HG03469 (cell line): ENCODE data around the gene AGPAT3.

Source experiments
- ATAC-seq: cut with Tn5 transposase; IDR thresholded peaks from one replicate; pipeline ENCODE4 v1.9.1; 2021; ENCODE audit warnings: mild to moderate bottlenecking, moderate library complexity, moderate number of reproducible peaks; ENCODE audit not compliant: unreplicated experiment

The AGPAT3 gene

DNA sequence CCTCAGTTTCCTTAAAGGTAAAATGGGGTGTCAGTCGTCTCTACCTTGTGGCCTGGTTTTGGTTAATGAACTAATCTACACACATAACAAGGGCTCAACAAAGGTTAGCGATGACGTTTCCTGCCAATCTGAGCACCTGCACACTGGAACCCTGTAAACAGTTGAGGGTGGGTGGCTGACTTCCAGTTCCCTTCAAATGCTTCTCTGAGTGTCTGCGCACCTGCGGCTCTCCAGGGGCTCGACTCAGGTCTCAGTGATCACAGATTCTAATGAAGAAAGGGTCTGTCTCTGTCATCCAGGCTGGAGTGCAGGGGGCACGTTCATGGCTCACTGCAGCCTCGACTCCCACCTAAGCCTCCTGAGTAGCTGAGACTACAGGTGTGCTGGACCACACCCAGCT is 3.3 kb upstream of the AGPAT3 start:
- ATAC-seq, result no peak

DNA sequence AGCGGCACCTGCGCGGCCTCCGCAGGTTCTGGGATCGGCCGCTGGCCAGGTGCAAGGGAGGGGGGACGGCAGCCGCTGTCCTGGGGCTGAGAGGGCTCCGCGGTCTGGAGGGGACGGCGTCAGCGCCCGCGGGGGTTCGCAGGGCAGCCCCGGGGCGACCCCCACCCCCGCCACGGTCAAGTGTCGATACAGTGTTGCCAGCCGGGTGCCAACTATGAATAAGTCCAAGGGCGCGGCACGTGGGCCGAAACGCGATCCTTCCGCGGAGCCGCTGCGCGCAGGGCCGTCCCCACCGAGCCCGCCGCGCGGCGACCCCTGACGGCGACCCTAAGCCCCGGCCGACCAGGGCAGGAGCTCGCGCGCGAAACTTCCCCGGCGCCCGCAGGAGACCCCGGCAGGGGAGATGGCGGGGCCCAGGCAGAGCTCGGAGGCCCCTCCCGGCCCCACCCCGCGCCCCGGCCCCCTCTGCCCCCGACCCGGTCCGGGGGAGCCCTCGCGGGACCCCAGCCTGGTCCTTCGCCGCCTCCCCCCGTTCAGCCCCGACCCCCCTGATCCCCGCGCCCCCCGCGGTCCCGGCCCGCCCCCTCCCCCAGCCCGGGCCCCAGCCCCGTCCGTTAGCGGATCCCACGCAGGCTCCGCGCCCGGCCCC is 586 bp upstream of the AGPAT3 start:
- ATAC-seq, result no peak

- no peak for ATAC-seq
Observed at GRCh38 chr21:43865540-43866259, 677 bp downstream of the AGPAT3 start.

DNA sequence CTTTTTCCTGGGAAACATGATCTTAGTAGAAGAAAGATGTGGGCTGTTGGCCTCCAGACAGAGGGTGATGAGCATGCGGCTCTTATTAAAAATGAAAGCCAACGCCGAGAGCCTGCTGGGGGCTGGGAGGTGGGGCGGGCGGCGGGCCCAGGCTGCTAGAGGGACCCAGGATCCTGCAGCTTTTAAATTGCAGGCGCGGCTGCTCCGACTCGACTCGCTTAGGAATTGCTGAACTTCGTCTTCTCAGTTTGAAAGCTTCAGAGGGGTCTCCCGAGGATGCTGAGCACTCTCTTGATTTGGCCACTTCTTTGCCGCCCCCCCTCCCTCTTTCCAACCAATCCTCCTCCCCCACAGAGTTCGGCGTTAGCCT is 1.2 kb downstream of the AGPAT3 start:
- no peak for ATAC-seq

DNA sequence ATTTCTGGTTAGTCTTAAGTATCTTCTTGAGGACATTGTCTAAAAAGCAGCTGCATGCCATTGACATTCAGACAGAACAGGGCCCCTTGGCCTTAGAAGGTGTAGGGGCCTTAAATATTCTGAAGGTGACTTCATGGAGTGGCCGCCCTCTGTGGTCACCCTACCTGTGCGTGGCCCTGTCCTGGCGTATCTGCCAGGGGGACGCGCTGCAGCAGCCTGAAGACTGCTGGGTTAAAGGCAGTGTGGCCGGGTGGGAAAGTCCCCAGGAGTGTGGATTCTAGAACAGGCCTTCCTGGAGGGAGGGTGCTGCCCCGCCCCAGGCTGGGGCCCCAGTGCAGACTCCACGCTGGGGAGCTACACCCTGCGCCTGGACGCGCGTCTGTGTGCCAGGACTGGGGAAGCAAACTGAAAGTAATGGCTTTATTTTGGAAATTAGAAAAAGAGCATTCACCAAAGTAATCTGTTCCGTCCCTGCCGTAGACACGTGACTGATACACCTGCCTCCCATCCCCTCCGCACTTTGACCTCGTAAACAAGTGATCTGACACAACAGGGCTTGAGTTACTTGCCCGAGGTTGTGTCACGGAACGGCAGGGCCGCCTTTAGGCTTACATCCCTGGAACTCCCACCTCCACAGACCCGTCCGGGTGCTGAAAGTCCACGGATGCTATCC is 1.8 kb downstream of the AGPAT3 start:
- ATAC-seq, result no peak

GRCh38 chr21:43867332-43867703 is 2.3 kb downstream of the AGPAT3 start:
- no peak for ATAC-seq

DNA sequence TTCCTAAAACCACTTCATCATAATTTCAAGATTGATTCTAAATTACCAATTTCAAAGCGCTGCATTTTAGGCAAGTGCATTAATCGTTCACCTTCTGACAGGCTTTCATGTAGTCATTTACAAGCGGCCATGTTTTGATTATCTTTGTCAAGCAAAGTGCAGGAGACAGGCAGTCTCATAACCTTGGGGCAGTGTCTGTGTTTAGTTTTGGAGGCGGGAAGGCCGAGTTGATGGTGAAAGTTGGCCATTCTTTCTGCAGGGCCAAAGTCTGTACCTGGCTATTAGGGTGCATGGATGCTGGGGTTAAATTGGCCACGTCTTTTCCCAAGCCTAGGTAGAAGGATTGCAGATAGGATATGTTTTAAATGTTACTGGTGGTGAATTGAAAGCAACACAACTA is 2.9 kb downstream of the AGPAT3 start:
- ATAC-seq, result no peak

DNA sequence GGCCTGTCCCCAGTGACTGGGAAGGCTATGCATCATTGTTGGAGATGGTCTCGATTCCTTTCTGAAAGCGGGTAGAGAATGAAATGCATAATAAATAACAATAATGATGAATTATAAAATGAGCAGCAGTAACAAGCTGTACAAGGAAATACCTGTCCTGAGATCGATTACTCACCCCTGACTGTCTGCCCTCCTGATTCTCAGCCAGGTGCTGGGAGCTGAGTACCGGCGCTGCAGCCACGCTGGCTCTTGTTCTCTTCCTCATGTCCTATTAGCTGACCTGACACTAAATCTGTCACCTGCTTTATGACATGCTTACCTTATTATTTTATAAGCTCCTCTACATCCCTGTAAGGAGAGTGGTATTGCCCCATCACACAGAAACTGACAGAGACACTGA is 3.4 kb downstream of the AGPAT3 start:
- ATAC-seq, result no peak

DNA sequence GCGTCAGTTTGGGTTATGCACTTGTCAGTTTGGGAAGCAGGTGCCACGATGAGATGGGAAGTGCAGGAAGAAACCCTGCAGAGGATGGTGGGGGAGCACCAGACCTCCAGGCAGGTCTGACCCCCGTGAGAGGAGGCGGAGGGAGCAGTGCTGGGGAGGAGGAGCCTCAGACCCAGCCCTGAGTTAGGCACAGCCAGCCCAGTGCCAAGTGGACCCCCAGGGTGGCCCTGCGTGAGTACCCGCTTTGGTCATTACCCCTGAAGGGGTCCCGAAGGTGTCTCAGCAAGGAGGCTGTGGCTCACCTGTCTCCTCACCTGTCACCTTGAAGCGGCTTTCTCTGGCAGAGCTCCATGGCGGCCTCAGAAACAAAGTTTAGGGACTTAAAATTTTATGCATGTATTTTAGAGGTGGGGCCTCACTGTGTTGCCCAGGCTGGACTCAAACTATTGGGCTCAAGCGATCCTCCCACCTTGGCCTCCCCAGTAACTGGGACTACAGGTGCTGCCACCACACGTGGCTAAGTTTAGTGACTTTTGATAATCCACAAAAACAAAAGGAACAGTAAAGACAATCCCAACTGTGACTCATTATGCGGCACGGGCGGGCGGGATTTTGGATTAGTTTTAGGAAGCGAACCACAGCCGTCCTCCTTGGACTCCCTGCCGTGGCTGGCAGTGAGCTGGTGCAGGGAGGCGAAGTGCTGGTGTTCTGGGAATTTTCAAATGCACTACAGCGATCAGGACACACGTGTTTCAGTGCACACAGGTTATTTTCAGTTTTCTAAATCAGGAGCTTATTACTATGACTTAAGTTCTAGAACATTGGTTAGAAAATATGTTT is 4.7 kb downstream of the AGPAT3 start:
- ATAC-seq, result no peak

GRCh38 chr21:43871487-43871886 is 6.5 kb downstream of the AGPAT3 start:
- no peak for ATAC-seq

DNA sequence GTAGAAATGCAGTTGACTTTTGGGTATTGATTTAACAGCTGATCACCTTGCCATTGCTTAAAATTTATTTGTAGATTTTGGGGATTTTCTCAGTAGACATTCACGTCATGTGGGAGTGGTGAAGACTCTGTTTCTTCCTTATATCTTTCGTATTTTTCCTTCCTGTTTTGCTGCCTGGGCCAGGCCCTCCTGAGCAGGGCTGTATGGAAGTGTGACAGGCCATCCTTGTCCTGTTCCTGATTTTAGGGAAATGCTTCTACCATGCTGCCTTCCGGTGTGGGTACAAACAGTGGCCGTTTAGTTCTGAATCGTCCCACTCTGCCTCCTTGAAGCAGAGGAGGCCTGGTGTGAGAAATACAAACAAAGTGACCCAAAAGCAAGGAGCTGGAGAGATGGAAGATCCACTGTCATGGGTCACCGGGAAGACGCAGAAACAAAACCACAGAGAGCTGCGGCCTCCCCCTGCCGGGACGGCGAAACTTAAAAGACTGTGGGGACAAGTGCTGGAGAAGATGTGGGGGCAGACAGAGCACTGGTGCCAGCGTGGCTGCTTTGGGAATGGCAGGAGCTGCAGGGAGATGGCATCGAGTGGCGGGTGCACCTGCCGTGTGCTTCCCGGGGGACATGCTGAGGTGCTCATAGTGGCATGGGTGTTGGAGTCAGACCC is 7.6 kb downstream of the AGPAT3 start:
- ATAC-seq, result no peak

GRCh38 chr21:43873673-43874072 is 8.7 kb downstream of the AGPAT3 start:
- no peak for ATAC-seq

DNA sequence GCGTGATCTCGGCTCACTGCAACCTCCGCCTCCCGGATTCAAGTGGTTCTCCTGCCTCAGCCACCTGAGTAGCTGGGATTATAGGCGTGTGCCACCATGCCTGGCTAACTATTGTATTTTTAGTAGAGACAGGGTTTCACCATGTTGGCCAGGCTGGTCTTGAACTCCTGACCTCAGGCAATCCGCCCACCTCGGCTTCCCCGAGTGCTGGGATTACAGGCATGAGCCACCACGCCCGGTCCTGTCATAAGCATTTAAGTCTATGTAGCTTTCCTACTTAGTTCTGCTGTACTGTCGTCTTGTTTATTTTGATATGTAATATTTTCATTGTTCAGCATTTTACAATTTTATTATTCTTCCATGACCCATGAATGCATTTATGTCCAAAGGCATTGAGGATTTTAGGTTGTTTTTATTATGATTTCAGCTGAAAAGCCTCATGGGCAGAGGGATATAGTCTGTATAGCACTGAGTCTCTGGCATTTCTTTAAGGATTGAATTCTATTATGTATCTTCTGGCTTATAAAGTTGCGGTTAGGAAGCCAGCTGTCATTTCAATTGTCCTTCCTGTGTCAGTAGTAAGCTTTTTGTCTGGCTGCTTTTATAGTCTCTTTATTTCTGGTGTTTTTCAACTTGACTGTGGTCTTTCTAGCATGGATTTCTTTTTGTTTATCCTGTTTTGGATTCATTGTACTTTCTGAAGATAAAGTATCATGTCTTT is 9.2 kb downstream of the AGPAT3 start:
- ATAC-seq, result no peak

GRCh38 chr21:43876605-43877004 is 11.6 kb downstream of the AGPAT3 start:
- ATAC-seq, result no peak

DNA sequence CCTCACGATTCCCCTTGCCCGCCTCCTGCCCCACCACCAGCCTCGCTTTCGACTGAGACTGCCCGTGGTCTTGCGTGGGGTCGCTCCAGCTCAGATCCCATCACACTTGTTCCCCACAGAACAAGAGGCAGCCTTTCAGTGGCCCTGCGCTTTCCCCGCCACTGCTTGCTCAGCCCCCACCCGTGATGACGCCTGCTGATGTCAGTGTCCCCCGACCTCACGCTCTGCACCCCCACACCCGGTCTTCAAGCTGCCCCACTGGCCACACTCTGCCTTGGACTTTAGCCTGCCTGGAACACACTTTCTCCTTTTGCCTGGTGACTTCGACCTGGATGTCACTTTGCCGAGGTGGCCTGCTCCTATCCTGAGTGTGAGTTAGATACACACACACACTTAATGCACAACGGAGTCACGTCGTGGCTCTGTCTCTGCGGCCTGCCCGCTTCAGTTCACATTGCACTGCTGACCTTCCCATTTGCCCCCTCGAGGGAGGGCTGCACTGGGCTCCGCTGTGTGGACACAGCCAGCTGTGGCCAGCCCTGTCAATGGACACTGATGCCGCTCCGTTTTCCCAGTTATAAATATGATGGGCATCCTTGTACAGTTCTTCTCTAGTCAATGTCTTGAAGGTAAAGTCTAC is 13.0 kb downstream of the AGPAT3 start:
- ATAC-seq, result no peak

GRCh38 chr21:43879348-43880110 is 14.5 kb downstream of the AGPAT3 start:
- ATAC-seq, result no peak

DNA sequence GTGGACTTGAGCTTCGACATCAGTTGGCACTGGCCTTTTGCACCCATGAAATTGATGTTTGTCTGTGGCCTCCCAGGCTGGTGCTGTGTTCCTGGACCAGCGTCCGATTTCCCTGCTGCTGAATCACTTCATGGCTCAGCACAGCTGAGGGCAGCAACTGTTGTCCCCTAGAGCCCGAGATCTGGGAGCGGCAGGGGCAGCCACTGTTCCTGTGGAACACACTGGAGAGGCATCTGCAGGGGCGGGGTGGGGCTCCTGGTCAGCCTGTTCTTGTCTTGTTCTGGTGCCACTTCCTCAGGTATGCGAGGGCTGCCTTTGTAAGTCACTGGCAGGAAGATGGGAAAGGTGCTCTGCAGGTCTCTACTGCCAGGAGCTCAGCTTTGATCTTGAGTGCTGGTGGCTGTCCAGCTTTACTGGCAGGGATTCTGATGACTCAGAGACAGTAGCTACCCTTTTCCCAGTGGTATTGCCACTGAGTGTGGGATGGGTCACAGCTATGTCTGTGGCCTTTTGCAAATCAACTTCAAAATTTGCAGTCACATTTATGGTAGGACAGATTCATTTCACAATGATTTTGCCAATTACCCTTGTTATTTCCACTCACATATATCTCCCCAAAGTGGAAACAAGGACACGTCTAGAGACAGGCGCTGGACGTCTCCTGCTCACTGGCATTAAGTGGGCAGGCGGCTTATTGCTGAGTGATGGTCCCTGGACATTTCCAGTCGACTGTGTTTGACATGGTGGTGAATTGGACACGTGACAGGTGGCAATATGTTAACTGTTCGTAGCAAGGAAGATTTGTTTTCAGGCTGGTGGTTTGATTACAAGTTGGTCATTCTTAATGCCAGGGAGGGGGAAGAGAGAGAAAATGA is 15.3 kb downstream of the AGPAT3 start:
- no peak for ATAC-seq

GRCh38 chr21:43881283-43881682 is 16.3 kb downstream of the AGPAT3 start:
- ATAC-seq, result no peak
